ENCODE results near the gene RNF144A. TPM values are rescaled to one million over a fixed set of nuclear protein-coding genes. Genes with fewer than 3 reads are reported as not detected.

The RNF144A gene
- total and polyA plus RNA-seq, 2 of the 13 experiments (the other 11 are each of a cell fraction or from before 2014, with no cell fraction given) = 13.9 to 16.5 TPM

- no peak for TF ChIP-seq THRA (CRISPR knock-in tag; IDR thresholded peaks at IDR 0.05; ENCODE audit: borderline replicate concordance)
- no peak for TF ChIP-seq ZMYM4 (CRISPR knock-in tag; IDR thresholded peaks at IDR 0.05)
- no peak for TF ChIP-seq CBFB (CRISPR knock-in tag; IDR thresholded peaks at IDR 0.05)
- TF ChIP-seq PHF8 (CRISPR knock-in tag; IDR thresholded peaks at IDR 0.05) = no peak
- no peak for TF ChIP-seq ZNF616 (CRISPR knock-in tag; IDR thresholded peaks at IDR 0.05; ENCODE audit: low read depth)
- TF ChIP-seq ZNF724P (CRISPR knock-in tag; IDR thresholded peaks at IDR 0.05; ENCODE audit: borderline replicate concordance) = no peak
Measured at GRCh38 chr2:6937582-6937981, 20.4 kb downstream of the RNF144A start (continued).

- Histone ChIP-seq H3K27me3 (ENCODE audit: control insufficient read depth in 1 of 2, insufficient read depth in 2 of 2, low read length in 2 of 2) (no peaks in the 10 kb centered on the region), H3K27ac (ENCODE audit: extremely low read length, insufficient read depth, low read length) (no peak overlapping the region), H3K79me2 (ENCODE audit: insufficient read depth, low read length) (peaks cover 6% of the 10 kb centered on the region), H3K4me2 (ENCODE audit: low read depth, low read length) (no peak overlapping the region), H3K36me3 (replicated peaks in 1 of 2; ENCODE audit: control insufficient read depth in 1 of 2, insufficient read depth in 2 of 2, low read length in 2 of 2) (peaks cover 4 to 25% of the 10 kb centered on the region in 2 experiments; a peak in 4 of 5 replicates), H4K20me1 (ENCODE audit: insufficient read depth, low read length) (no peaks in the 10 kb centered on the region), H2AFZ (ENCODE audit: low read length) (no peak overlapping the region), H3K9ac (ENCODE audit: insufficient read depth, low read depth, low read length) (no peak overlapping the region), H3K4me3 (replicated peaks in 1 of 3; ENCODE audit: insufficient read depth in 1 of 3, low read depth in 2 of 3, low read length in 3 of 3) (no peak overlapping the region), H3K9me3 (ENCODE audit: low read length) (no peaks in the 10 kb centered on the region), H3K4me1 (ENCODE audit: insufficient read depth, low read length) (no peaks in the 10 kb centered on the region)
- TF ChIP-seq ZFYVE20 (CRISPR knock-in tag; IDR thresholded peaks at IDR 0.05; ENCODE audit: borderline replicate concordance, low read depth) = no peak
- TF ChIP-seq ZNF7 (CRISPR knock-in tag; IDR thresholded peaks at IDR 0.05) = peak; percentile 87
- CTCF ChIA-PET (ENCODE audit: low intra/inter-chr PET ratio, low total read pairs) = no interaction called here
- FAIRE-seq = no peak
- ATAC-seq = no peak
- 82% methylated on average over 2 of the region's 2 CpGs for WGBS (ENCODE audit: low lambda C conversion rate)
- in situ Hi-C loops (cut with HindIII; ENCODE audit: extremely low pct_ligation_motif_present, low pct_unique_long_range_greater_than_20kb) = no loop called here
- no peak for DNase-seq (ENCODE audit: low spot score)
- POLR2A ChIA-PET = no interaction called here
- no TSS peak for BruUV-seq (replicated peaks)
- intact Hi-C loops (cut with micrococcal nuclease; ENCODE audit: unreplicated experiment) = no loop called here
Measured at GRCh38 chr2:6939071-6939470, 21.9 kb downstream of the RNF144A start.

All from HepG2 (cell line).